ENCODE data around the gene RHBDF2. TPM values are rescaled to one million over a fixed set of nuclear protein-coding genes. Genes with fewer than 3 reads are reported as not detected.
A peak's percentile ranks its signal among the peaks of the same experiment; 100 is the strongest.

Gene RHBDF2
- 4.2 TPM for total RNA-seq
- 1 to 10 TPM; 3.5 to 7.0 (median 5.4) TPM for polyA plus RNA-seq (ENCODE audit: insufficient read depth in 1 of 8, insufficient read length in 8 of 8, low replicate concordance in 1 of 8)
- long read RNA-seq, donor 1: 0 reads
- long read RNA-seq, donor 2: 0 reads
- long read RNA-seq, donor 3: 0 reads
- long read RNA-seq, donor 4: 0 reads
- long read RNA-seq, donor 5: 0 reads
- long read RNA-seq, donor 6: 0 reads
- long read RNA-seq, donor 7: 0 reads
- long read RNA-seq, donor 8: 0 reads
- long read RNA-seq, donor 9: 0 reads
- long read RNA-seq, donor 10, partial matches to known transcripts: 0 of 1 reads
- long read RNA-seq, donor 10, other reads (novel, unspliced or antisense): 0 of 1 reads
- long read RNA-seq, donor 11: 0 reads

GRCh38 chr17:76501018-76501826 lies at the start of gene RHBDF2:
TSS of gene RHBDF2 (minus strand) at chr17:76501423. CDS start at chr17:76481524, 19,899 bp downstream.
- H3K4me1 ChIP-seq (ENCODE audit: control insufficient read depth, insufficient read depth, low read length): peaks cover 36% of the 10 kb centered on the region
- no peaks in the 10 kb centered on the region for H3K36me3 ChIP-seq (ENCODE audit: control insufficient read depth, insufficient read depth, low read length)
- H3K27ac ChIP-seq (ENCODE audit: low read length): peak within 1 kb of the TSS; percentile 42
- peak; percentile 74 for DNase-seq
- peak within 1 kb of the TSS; percentile 44 for H3K4me3 ChIP-seq (ENCODE audit: low read length)
- under 1% methylated on average over 72 of the region's 72 CpGs for WGBS (ENCODE audit: insufficient coverage)
- H3K9me3 ChIP-seq (replicated peaks; ENCODE audit: control insufficient read depth, low read depth, low read length): no peaks in the 10 kb centered on the region
- H3K27me3 ChIP-seq (ENCODE audit: control insufficient read depth, insufficient read depth, low read length): peaks cover 10% of the 10 kb centered on the region

- 88% methylated on average over 4 of the region's 7 CpGs for WGBS (ENCODE audit: insufficient coverage)
- DNase-seq: no peak
- H3K36me3 ChIP-seq (ENCODE audit: control insufficient read depth, insufficient read depth, low read length): no peaks in the 10 kb centered on the region
Measured at GRCh38 chr17:76549539-76549938, 48.3 kb upstream of the RHBDF2 start.

GRCh38 chr17:76549215-76549518 lies 47.9 kb upstream of the RHBDF2 start:
- DNase-seq: no peak
- H3K27ac ChIP-seq (ENCODE audit: low read length): no peak overlapping the region
- 89% methylated on average over 7 of the region's 9 CpGs for WGBS (ENCODE audit: insufficient coverage)
- H3K4me1 ChIP-seq (ENCODE audit: control insufficient read depth, insufficient read depth, low read length): peaks cover 40% of the 10 kb centered on the region
- H3K27me3 ChIP-seq (ENCODE audit: control insufficient read depth, insufficient read depth, low read length): no peaks in the 10 kb centered on the region
- no peak overlapping the region for H3K4me3 ChIP-seq (ENCODE audit: low read length)
- no peaks in the 10 kb centered on the region for H3K36me3 ChIP-seq (ENCODE audit: control insufficient read depth, insufficient read depth, low read length)
- no peaks in the 10 kb centered on the region for H3K9me3 ChIP-seq (replicated peaks; ENCODE audit: control insufficient read depth, low read depth, low read length)

More at GRCh38 chr17:76549539-76549938, 48.3 kb upstream of the RHBDF2 start:
- no peaks in the 10 kb centered on the region for H3K9me3 ChIP-seq (replicated peaks; ENCODE audit: control insufficient read depth, low read depth, low read length)
- peaks cover 40% of the 10 kb centered on the region for H3K4me1 ChIP-seq (ENCODE audit: control insufficient read depth, insufficient read depth, low read length)
- no peak overlapping the region for H3K27ac ChIP-seq (ENCODE audit: low read length)
- no peaks in the 10 kb centered on the region for H3K27me3 ChIP-seq (ENCODE audit: control insufficient read depth, insufficient read depth, low read length)
- H3K4me3 ChIP-seq (ENCODE audit: low read length): no peak overlapping the region

GRCh38 chr17:76548378-76549214 lies 47.4 kb upstream of the RHBDF2 start:
- DNase-seq: no peak
- no peak overlapping the region for H3K4me3 ChIP-seq (ENCODE audit: low read length)
- no peaks in the 10 kb centered on the region for H3K9me3 ChIP-seq (replicated peaks; ENCODE audit: control insufficient read depth, low read depth, low read length)
- 57% methylated on average over 5 of the region's 9 CpGs for WGBS (ENCODE audit: insufficient coverage)
- H3K36me3 ChIP-seq (ENCODE audit: control insufficient read depth, insufficient read depth, low read length): no peaks in the 10 kb centered on the region
- peaks cover 41% of the 10 kb centered on the region for H3K4me1 ChIP-seq (ENCODE audit: control insufficient read depth, insufficient read depth, low read length)
- no peaks in the 10 kb centered on the region for H3K27me3 ChIP-seq (ENCODE audit: control insufficient read depth, insufficient read depth, low read length)
- no peak overlapping the region for H3K27ac ChIP-seq (ENCODE audit: low read length)

- no peaks in the 10 kb centered on the region for H3K36me3 ChIP-seq (ENCODE audit: control insufficient read depth, insufficient read depth, low read length)
Measured at GRCh38 chr17:76547642-76548202, 46.5 kb upstream of the RHBDF2 start.

GRCh38 chr17:76547183-76547641 lies 46.0 kb upstream of the RHBDF2 start:
- 28% methylated on average over 3 of the region's 3 CpGs for WGBS (ENCODE audit: insufficient coverage)
- no peaks in the 10 kb centered on the region for H3K27me3 ChIP-seq (ENCODE audit: control insufficient read depth, insufficient read depth, low read length)
- H3K4me3 ChIP-seq (ENCODE audit: low read length): no peak overlapping the region
- peak; percentile 87 for DNase-seq
- H3K9me3 ChIP-seq (replicated peaks; ENCODE audit: control insufficient read depth, low read depth, low read length): no peaks in the 10 kb centered on the region
- peaks cover 52% of the 10 kb centered on the region for H3K4me1 ChIP-seq (ENCODE audit: control insufficient read depth, insufficient read depth, low read length)
- H3K27ac ChIP-seq (ENCODE audit: low read length): no peak overlapping the region
- H3K36me3 ChIP-seq (ENCODE audit: control insufficient read depth, insufficient read depth, low read length): no peaks in the 10 kb centered on the region

More at GRCh38 chr17:76547642-76548202, 46.5 kb upstream of the RHBDF2 start:
- no peak overlapping the region for H3K27ac ChIP-seq (ENCODE audit: low read length)
- 82% methylated on average over 2 of the region's 2 CpGs for WGBS (ENCODE audit: insufficient coverage)
- H3K4me1 ChIP-seq (ENCODE audit: control insufficient read depth, insufficient read depth, low read length): peaks cover 47% of the 10 kb centered on the region
- no peaks in the 10 kb centered on the region for H3K27me3 ChIP-seq (ENCODE audit: control insufficient read depth, insufficient read depth, low read length)
- DNase-seq: no peak
- H3K9me3 ChIP-seq (replicated peaks; ENCODE audit: control insufficient read depth, low read depth, low read length): no peaks in the 10 kb centered on the region
- H3K4me3 ChIP-seq (ENCODE audit: low read length): no peak overlapping the region

- H3K9me3 ChIP-seq (replicated peaks; ENCODE audit: control insufficient read depth, low read depth, low read length): no peaks in the 10 kb centered on the region
- DNase-seq: no peak
- no peaks in the 10 kb centered on the region for H3K36me3 ChIP-seq (ENCODE audit: control insufficient read depth, insufficient read depth, low read length)
- no peak overlapping the region for H3K4me3 ChIP-seq (ENCODE audit: low read length)
- no peaks in the 10 kb centered on the region for H3K27me3 ChIP-seq (ENCODE audit: control insufficient read depth, insufficient read depth, low read length)
- 42% methylated on average over 7 of the region's 11 CpGs for WGBS (ENCODE audit: insufficient coverage)
- H3K27ac ChIP-seq (ENCODE audit: low read length): no peak overlapping the region
- H3K4me1 ChIP-seq (ENCODE audit: control insufficient read depth, insufficient read depth, low read length): peaks cover 58% of the 10 kb centered on the region
Measured at GRCh38 chr17:76546556-76547182, 45.4 kb upstream of the RHBDF2 start.

- H3K27ac ChIP-seq (ENCODE audit: low read length): no peak overlapping the region
- no peaks in the 10 kb centered on the region for H3K9me3 ChIP-seq (replicated peaks; ENCODE audit: control insufficient read depth, low read depth, low read length)
- no peak overlapping the region for H3K4me3 ChIP-seq (ENCODE audit: low read length)
- no peak for DNase-seq
- H3K36me3 ChIP-seq (ENCODE audit: control insufficient read depth, insufficient read depth, low read length): no peaks in the 10 kb centered on the region
- WGBS (ENCODE audit: insufficient coverage): 72% methylated on average over 10 of the region's 13 CpGs
- H3K27me3 ChIP-seq (ENCODE audit: control insufficient read depth, insufficient read depth, low read length): no peaks in the 10 kb centered on the region
- peaks cover 64% of the 10 kb centered on the region for H3K4me1 ChIP-seq (ENCODE audit: control insufficient read depth, insufficient read depth, low read length)
Measured at GRCh38 chr17:76545918-76546555, 44.8 kb upstream of the RHBDF2 start.

All from muscle of leg (tissue), 16 donors.